Measurements from ENCODE around the gene CYP8B1.

CYP8B1 gene

DNA sequence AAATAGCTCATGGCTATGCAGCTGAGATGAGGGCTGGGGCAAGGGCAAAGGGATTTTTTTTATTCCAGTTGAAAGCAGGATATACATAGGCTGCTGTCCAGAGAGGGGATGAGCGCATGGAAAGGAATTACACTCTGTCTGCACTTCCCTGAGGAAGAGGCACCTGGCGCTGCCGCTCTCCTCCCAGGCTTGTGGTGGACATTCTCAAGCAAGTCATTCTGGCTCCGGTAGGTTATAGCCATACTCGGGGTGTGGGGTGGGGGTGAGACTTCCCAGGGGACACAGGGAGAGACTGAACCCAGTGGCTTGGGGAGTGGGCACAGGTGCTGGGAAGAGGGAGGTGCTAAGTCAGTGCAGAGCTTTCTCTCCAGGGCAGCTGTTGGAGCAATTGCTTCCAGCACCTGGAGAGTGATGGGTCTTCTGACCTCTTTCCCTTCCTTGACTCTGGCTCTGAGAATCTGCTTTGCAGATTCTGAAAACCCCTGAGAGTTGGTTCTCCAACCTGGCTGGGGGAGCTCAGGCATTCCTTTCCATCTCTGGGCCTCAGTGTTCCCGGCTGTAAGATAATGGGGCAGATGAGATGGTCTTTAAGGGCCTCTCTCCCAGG lies 24.3 kb downstream of the CYP8B1 start:
- no peak for DNase-seq

DNA sequence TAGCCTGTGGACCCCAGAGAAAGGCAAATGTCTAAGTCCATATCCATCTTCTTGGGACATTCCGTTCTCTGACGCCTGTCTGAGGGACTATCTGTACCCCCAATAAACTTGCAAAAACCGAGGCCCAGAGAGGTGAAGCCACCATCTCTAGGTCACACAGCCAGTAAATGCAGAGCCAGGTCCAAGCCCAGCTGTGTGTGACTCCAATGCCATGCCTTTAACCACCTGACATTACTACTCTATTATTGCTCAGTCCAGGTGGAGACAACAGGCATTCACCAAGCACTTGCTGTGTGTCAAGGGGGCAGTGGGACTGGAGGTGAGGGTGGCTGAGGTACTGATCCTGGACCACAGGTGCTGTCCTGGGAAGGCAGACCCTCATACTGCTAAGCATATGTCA lies 25.4 kb downstream of the CYP8B1 start:
- DNase-seq: no peak

DNA sequence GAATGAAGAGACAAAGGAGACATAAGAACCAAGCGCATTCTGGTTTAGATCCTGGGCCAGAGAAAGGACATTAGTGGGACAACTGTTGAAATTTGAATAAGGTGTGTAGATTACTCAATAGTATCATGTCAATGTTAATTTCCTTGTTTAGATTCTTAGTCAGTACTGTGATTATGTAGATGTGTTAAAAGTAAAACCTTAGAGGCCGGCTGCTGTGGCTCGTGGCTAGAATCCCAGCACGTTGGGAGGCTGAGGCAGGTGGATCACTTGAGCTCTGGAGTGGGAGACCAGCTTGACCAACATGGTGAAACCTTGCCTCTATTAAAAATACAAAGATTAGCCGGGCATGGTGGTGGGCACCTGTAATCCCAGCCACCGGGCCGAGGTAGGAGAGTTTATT lies 26.7 kb downstream of the CYP8B1 start:
- no peak for DNase-seq

DNA sequence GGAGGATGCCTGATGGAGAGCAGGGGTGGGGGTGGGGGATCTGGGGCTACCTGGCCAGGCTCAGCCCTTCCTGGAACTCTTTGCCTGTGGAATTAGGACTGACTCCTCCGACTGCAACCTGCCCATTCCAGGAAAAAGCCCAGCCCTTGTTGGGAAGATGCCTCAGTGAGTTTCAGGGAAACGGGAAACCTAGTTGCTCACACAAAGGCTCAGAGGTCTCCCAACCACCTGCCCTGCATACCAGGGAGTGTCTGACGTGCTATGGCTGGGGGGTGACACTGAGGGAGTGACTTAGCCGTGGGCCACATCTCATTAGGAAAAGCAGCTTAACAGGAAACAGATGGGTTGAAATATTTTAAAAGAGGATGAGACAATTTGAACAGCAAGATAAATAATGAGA lies 27.9 kb downstream of the CYP8B1 start:
- no peak for DNase-seq

DNA sequence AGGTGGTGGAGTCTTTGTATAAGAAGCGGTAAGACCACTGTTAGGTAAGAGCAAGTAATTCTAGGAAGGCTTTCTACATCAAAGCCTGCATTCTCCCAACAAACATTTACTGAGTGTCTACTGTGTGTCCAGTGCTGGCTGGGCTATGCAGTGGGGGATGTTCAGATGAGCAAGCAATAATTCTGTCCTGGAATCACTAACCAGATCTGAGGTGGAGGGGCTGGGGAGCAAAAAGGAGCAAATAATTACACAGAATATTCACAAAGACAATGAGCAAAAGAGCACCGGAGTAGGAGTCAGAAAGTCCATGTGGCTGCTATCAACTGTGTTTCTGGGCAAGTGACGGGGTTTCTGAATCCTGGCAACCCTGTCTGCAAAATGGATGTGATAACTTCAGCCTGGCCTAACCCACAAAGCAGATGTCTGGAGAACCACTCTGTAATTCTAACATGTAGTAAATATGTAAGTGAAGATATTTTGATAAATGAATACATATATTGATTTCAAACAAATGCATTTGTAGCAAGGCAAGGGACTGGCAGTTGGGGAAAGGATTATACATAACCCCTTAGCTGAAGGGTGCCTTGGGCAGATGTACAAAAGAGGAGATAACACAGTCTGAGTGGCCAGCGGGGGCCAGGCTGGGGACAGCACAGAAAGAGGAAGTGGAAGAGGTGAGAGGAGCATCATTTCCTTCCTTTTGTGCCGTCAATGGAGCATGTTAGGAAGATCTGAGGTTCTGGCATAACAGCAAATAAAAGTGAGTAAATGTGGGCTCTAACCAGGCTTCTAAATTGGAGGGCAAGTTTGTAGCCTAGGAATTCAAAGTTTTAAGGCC lies 28.8 kb downstream of the CYP8B1 start:
- no peak for DNase-seq

DNA sequence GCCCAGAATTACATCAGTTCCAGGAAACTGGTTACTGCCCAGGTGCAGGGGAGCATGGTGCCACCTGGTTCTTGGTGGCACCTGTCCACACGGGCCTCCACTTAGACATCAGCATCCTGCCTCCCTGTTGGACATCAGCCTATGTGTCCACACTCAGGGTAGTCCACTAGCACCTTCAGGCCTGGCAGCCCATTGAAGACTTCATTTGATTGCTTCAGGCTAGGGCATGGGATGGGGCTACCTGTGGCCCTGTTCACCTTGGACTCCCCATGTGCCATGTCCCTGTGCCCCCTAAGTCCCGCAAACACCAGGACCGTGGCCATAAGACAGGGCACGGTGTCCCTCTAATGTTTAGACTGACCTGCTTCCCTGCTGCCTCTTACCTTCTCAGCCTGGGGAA lies 30.9 kb downstream of the CYP8B1 start:
- no peak for DNase-seq

DNA sequence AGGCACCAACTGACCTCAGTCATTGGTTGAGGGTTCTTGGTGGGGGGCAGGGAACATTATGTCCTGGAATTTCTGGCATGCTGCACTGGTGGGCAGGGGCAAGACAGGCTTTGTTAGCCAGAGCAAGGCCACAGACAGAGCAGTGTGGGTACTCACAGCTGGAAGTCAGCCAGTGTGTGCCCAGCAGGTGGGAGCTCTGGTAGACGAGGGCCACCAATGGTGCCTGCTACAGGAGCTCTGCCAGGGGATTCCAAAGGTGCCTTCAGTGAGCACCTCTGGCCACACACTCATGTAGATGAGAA lies 31.3 kb downstream of the CYP8B1 start:
- no peak for DNase-seq

DNA sequence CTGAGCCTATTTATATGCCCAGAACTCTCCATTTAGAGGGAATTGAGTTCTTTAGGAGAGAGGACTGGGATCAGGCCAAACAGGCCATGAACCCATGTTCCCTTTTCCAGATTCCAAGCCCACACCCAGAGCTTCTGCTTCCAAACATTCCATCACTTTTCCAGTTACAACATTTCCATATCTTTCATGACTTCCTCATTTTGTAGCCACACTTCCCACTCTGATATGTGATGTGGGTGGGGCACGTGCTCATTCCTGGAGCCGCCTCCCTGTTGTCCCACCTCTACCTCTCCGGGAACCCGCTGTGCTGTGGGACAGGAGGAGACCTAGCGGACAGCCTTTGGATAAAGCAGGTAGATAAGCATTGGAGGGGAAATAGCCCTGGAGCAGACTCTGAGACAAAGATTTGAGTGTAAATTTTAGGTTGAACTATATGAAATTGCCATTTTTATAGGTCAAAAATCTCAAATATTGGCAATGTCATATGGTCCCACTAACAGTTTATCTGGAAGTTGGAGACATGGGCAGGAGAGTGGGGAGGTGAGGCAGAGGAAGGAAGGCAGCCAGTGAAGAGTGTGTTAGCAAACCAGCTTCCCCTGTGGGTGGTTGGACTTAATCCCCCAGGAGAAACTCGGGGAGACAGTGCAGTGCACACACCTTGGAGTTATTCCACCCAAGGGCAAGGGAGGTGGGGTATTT lies 31.8 kb downstream of the CYP8B1 start:
- no peak for DNase-seq

DNA sequence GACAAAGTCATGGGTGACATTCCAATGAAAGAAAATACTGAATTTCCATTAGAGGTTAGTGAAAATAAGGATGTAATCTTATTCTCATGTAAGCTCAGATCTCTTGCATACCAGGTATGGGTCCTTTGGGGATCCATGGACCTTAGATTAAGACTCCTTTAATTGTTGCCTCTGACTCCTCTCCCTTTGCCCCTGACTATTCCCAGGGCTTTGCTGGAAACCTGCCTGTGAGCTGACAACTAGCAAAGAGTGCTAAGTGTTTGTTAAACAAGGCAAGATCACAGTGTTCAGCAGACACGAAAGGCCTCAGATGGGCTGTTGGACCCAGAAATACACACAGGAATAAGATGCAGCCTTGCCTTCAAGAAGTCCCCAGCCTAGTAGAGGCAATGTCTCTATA lies 34.3 kb downstream of the CYP8B1 start:
- no peak for DNase-seq

DNA sequence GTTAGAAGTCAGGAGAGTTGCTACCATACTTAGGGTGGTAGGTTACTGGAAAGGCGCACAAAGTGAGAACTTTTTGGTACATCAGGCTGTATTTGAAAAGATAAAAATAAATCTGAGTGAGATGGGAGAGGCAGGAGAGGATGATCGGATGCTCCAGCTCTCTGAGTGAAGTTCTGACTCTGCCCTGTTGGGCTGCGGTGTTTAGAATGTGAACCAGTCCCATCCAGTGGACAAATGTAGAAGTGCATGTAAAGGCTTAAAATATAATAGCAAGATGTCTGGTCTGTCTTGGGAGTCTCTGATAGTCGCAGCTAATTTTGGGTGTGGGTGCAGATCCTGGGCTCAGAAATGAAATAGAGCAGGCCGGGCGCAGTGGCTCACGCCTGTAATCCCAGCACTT lies 36.1 kb downstream of the CYP8B1 start:
- DNase-seq: peak; percentile 23

DNA sequence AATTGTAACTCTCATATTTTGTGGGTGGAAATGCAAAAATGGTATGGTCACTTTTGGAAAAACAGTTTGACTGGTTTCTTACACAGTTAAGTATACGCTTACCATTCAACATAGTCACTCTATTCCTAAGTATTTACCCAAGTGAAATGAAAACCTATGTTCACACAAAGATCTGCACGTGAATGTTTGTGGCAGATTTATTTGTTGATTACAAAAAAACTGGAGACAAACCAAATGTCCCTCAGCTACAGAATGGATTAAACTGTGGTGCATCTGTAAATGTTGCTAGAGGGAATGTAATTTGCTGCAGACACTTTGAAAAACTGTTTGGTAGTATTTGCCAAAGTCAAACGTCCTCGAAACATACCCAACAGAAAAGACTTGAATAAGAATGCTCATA lies 37.1 kb downstream of the CYP8B1 start:
- DNase-seq: no peak

DNA sequence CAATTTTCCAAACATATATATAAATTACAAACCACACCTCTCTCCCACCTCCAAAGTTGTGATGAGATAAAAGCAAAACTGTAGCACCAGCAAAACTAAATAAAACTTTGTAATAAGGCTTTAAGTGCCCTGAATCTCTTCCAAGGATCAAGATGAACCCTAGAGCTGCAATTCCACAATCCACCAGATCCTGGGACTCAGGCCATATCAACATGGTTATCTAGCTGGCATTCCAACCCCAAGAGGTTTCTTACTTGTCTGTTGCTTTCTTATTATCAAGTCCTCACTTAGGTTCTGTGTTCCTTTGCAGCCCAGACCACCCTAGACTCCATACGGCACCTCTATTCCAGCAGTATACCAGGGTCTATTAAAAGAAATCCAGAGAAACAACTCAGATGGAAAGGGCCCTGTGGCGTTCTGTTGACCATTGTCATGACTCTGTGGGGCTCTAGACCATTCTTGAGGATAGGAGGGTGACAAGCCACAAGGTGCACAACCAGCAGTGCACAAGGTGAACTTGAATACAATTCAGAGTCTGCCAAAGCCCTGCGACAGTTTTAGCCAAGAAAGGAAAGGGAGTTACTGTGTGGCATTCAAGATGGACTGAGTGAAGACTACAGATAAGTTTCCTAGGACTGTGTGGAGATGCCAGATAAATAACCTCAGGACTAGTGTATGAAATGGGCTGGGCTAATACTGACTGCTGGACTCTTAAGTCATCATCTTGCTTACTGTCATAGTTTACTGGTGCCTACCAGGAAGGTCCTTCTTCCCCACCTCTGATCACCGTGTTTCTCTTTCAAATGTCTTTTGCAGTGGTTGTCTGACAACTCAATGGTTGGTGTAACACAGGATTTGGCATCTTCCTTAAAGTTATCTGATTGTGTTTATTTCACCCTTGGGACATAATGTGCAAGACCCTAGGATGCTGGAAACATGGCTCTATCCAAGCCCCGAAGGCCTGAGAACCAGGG lies 39.2 kb downstream of the CYP8B1 start:
- DNase-seq: no peak

DNA sequence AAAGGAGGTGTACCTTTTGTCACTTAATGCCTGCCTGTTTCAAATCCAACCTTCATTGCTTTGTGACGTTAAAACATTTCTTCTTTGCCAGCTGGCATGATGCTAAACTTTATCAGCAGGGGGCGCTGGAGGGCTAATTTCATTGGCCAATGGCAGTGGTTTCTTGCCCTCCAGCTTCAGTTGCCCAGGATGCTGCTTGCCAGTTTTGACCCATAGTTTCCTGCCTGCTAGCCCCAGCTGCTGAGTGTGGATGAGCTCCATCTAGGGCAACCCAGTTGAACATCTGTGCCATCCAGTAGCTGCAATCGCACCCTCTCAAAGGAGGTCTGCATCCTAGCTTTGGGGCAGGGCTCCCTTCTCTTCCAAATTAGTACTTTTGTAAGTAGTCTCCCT lies 44.4 kb downstream of the CYP8B1 start:
- DNase-seq: peak; percentile 5

DNA sequence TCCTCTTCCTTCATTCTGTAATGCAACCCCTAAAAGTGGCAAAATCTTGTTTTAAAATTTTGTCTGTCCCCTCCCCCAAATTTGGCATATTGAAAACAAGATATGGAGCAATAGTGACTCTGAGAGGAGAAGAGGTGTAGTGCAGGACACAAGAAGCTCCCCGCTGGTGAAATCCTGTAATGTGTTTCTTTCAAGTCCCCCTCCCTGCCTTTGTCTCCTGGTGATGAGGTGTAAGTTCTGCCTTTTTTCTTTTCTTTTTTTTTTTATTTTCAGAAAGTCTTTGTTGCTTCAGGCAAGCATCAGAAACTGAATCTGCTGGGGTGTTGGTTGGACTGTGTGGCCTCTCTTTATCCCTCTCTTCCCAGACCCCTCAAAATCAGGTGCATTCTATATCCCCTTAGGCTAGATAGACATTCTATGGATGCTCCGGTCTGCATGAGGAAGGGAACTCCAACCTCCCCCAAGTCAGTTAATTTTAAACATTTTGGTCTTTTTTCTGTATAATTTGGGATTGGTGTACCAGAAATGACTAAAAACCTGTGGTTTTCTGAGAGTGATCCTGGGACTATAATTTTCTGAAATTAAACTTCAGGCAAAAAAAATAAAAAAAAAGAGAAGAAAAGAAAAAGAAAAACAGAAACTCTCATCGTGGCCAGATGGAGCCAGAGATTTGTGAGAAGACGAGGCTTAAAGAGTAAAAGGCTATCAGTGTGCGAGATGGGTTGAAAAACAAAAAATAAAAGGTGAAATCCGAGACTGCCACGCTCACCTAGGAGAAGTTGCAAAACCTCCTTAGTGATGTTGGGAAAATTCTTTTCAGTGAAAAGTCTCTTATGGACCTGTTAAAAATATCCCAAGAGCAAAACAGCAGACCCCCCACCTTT lies 45.0 kb downstream of the CYP8B1 start:
- DNase-seq: no peak

DNA sequence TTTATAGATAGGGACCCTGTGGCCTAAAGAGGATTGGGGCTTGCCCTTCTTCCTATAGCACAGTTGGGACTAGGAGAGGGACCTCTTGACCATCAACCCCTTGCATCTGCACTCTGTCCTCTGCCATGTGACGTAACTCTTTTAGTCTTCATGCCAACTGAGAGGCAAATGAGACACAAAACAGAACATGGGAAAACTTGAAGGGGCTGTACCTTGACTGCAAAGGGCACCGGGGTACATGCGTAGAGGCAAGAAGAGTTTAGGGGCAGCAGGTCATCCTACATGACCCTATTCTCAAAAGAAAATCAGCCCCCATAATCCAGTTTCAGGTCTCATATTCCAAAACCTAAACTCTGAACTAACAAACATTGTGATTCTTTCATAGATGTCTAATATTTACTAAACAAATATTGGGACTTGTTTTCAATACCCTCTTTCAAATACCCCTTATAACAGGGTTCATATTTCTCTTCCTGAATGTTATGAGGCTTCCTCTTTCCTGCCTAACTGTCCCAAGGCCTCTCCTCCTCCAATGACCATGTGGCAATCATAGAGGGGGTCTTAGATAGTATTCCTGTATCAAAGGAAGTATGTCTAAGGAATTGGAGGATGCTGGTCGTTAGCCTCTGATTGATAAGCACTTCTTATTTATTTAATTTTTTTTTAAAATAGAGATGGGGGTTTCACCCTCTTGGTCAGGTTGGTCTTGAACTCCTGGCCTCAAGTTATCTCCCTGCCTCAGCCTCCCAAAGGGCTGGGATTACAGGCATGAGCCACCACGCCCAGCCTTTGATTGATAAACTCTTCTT lies 45.8 kb downstream of the CYP8B1 start:
- no peak for DNase-seq

DNA sequence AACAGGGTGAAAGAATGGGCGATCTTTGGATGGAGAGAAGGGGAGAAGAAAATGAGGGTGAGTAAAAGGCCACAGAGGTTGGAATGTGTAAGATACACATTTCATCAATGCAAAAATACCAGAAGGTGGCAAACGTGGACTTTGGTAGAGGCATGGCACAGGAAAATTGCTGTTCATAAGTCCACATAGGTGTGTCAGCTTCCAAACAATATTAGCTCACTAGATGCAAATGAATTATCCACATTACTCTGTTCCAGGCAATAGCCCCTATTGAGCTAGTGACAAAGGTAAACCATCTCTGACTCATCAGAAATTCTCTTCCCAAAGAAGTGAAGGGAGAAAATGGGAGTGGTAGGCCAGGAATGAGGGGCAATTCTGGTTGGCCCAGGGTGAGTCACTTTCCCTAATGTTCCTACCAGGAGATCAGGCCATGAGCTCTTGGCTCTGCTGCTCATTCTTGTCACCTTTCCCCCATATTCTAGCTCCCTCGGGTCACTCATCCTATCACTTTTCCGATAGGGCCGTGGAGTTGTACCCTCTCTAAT lies 46.5 kb downstream of the CYP8B1 start:
- DNase-seq: no peak

DNA sequence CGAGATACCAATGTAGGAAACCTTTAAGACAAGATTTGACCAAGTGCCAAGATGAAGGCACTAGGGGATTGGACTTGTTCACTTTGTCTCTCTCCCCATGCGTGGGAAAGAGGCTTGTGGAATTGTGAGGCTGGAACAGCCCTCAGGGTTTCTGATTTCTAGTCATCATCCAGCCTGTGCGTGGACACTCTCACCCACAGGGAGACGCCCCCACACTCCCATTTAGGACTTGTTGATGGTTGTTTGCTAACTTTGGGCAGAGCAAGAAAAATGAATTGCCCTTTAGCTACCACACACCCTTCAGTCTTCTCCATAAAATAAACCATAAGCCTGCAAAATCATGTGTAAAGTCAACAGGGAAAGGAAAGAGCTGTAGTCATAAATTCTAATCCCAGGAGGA lies 48.0 kb downstream of the CYP8B1 start:
- DNase-seq: no peak

DNA sequence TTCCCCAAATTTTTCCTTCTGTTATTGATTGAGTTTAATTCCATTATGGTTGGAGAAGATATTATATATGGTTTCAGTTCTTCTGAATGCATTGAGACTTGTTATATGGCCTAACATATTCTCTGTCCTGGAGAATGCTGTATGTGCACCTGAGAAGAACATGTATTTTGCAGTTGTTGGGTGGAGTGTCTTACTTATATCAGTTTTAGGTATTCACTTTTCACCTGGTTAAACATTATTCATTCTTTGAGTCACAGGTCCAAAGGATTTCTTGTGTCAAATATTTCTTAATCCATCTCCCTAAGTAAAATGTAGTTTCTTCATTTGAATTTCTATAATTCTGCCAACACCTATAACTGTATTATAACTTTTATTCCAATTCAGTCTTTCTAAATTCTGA lies 48.7 kb downstream of the CYP8B1 start:
- no peak for DNase-seq

DNA sequence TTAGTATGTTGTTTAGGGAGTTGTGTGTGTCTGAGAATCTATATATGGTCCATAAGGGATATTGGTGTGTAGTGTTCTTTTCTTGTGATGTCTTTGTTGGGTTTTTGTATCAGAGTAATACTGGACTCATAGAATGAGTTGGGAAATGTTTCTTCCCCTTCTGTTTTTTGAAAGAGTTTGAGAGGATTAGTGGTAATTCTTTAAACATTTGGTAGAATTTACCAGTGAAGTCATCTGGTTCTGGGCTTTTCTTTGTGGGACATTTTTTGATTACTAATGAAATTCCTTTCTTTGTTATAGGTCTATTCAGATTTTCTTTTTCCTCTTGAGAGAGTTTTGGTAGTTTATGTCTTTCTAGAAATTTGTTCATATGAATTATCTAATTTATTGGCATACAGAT lies 49.5 kb downstream of the CYP8B1 start:
- DNase-seq: no peak

DNA sequence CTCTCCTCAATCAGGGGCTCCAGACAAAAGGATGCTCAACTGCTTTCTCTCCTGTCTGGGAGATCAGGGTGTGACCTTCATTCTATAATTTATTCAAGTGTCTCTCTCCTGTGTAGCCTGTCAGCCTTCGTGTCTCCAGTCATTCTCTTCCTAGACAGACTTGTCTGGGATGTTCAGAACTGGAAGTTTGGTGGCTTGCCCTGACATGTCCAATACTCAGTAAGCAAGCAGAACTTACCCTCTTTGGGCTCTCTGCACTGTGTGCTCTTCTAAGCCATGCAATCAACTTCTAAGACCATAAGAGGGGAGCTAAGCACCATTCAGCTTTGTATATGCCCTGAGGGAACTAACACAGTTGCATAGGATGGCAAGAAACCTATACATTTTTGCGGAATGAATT lies 52.3 kb downstream of the CYP8B1 start:
- DNase-seq: no peak

DNA sequence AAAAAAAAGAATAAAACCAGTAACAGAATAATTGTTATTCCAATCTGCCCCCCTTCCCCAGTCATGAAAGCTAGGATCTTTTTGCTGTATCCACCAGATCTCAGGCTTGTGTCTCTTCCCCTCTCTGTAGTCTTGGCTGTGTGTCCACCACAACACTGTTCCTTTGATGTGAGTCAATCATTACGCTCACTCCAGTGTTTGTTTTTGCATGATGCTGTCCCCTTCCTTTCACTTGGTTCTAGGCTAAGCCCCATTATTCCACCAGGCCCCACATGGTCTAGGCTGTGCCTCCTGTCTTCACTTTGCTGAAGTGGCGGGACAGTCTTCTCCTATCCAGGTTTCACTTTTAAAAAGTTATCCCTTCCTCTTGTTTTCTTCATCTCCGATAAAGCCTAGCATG lies 52.9 kb downstream of the CYP8B1 start:
- no peak for DNase-seq
